Measurements from ENCODE around the gene KCTD17.

The KCTD17 gene

DNA sequence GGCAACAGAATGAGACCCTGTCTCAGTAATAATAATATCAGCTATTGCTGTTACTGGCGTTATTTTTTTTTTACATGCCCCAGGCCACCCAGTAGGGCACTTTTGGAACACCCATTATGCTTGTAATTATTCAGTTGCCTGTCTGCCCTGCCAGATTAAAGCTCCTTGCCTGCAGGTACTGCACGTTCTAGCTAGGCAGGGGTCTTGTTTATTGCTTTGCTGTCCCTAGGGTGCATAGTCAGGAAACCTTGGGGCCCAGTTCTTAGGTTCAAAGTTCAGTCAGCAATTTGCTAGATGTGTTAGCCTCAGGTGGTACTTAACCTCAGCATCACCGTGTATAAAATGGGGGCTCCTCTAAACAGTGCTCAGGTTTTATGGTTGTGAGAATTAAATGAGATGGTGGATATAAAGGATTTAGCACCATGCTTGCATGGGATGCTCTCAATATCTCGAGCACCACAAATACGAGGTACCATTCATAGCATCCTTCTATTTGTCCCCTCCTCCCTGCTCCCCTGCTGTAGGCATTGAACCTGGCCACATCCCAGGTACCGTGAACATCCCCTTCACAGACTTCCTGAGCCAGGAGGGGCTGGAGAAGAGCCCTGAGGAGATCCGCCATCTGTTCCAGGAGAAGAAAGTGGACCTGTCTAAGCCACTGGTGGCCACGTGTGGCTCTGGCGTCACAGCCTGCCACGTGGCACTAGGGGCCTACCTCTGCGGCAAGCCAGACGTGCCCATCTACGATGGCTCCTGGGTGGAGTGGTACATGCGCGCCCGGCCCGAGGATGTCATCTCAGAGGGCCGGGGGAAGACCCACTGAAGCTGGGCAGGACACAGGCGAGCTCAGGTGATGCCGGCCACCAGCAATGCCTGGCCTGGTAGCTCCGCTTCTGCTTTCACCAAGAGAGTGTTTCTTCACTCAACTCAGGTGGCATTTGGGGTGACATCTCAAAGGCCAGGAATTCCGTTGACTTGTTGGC lies 22.6 kb upstream of the KCTD17 start:
- no peaks in the 10 kb centered on the region; the same call in 1 of the 2 replicates for H4K20me1 ChIP-seq (ENCODE audit: insufficient read depth, low read length)
- no peaks in the 10 kb centered on the region for H3K9me3 ChIP-seq (ENCODE audit: insufficient read depth, low read length, severe bottlenecking)
- H3K36me3 ChIP-seq (ENCODE audit: insufficient read depth, low read length) = no peaks in the 10 kb centered on the region
- no peaks in the 10 kb centered on the region for H3K4me1 ChIP-seq (ENCODE audit: insufficient read depth, low read length)
- no peak overlapping the region for H3K27ac ChIP-seq (ENCODE audit: low read length)
- peaks cover 9% of the 10 kb centered on the region for H3K27me3 ChIP-seq (ENCODE audit: insufficient read depth, low read length, poor library complexity)
- no peak for TF ChIP-seq EZH2 (IDR thresholded peaks at IDR 0.05; ENCODE audit: borderline replicate concordance, low read depth, low read length, severe bottlenecking)
- TF ChIP-seq, protein P1, sequence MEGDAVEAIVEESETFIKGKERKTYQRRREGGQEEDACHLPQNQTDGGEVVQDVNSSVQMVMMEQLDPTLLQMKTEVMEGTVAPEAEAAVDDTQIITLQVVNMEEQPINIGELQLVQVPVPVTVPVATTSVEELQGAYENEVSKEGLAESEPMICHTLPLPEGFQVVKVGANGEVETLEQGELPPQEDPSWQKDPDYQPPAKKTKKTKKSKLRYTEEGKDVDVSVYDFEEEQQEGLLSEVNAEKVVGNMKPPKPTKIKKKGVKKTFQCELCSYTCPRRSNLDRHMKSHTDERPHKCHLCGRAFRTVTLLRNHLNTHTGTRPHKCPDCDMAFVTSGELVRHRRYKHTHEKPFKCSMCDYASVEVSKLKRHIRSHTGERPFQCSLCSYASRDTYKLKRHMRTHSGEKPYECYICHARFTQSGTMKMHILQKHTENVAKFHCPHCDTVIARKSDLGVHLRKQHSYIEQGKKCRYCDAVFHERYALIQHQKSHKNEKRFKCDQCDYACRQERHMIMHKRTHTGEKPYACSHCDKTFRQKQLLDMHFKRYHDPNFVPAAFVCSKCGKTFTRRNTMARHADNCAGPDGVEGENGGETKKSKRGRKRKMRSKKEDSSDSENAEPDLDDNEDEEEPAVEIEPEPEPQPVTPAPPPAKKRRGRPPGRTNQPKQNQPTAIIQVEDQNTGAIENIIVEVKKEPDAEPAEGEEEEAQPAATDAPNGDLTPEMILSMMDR (IDR thresholded peaks at IDR 0.05; ENCODE audit: borderline replicate concordance, extremely low read depth, low read length, poor library complexity, severe bottlenecking) = no peak
- no peak overlapping the region for H2AFZ ChIP-seq (ENCODE audit: low read depth, low read length)
- H3K4me3 ChIP-seq (ENCODE audit: low read depth in 1 of 2, low read length in 2 of 2) = no peak overlapping the region
- DNase-seq = no peak
- H3K79me2 ChIP-seq (ENCODE audit: insufficient read depth, low read length) = no peaks in the 10 kb centered on the region
- H3K4me2 ChIP-seq (ENCODE audit: insufficient read depth, low read length) = no peak overlapping the region
- H3K9ac ChIP-seq (ENCODE audit: low read depth, low read length) = no peak overlapping the region
- no peak for ATAC-seq (ENCODE audit: insufficient read depth, low read depth)

DNA sequence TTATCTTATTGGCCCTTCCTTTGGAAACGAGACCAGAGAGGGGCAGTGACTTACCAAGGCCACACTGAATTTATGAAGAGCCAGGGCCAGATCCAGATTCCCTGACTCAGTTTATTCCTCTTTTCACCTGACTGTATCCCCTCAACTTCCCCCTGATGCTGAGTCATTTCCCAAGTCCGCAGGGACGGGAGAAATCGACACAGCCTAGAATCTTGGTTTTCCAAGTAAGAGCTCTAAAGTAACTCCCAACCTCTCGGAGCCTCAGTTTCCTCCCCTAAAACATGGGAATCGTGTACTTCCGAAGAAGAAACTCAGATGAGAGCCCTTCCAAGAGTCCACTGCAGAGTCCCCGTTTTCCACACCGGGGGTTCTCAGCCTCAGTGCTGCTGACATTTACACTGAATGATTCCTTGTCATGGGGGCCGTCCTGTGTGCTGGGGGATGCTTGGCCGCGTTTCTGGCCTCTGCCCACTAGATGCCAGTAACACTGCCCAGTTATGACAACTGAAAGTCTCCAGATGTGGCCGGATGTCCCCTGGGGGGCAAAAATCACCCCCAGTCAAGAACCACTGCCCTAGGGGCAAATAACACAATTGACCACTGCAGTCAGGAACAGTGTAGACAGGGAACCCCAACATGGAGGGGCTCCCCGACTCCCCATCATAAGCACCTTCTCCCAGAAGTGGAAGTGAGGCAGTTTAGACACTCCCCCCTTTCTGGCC lies 20.8 kb upstream of the KCTD17 start:
- no peak overlapping the region for H3K9ac ChIP-seq (ENCODE audit: low read depth, low read length)
- H2AFZ ChIP-seq (ENCODE audit: low read depth, low read length) = no peak overlapping the region
- TF ChIP-seq, protein P1 (IDR thresholded peaks at IDR 0.05; ENCODE audit: borderline replicate concordance, extremely low read depth, low read length, poor library complexity, severe bottlenecking) = no peak
- TF ChIP-seq EZH2 (IDR thresholded peaks at IDR 0.05; ENCODE audit: borderline replicate concordance, low read depth, low read length, severe bottlenecking) = no peak
- peaks cover 11% of the 10 kb centered on the region for H3K27me3 ChIP-seq (ENCODE audit: insufficient read depth, low read length, poor library complexity)
- no peak overlapping the region for H3K27ac ChIP-seq (ENCODE audit: low read length)
- no peaks in the 10 kb centered on the region; the same call in 1 of the 2 replicates for H4K20me1 ChIP-seq (ENCODE audit: insufficient read depth, low read length)
- ATAC-seq (ENCODE audit: insufficient read depth, low read depth) = no peak
- no peaks in the 10 kb centered on the region for H3K36me3 ChIP-seq (ENCODE audit: insufficient read depth, low read length)
- H3K4me3 ChIP-seq (ENCODE audit: low read depth in 1 of 2, low read length in 2 of 2) = no peak overlapping the region
- no peak overlapping the region for H3K4me2 ChIP-seq (ENCODE audit: insufficient read depth, low read length)
- H3K79me2 ChIP-seq (ENCODE audit: insufficient read depth, low read length) = no peaks in the 10 kb centered on the region
- no peaks in the 10 kb centered on the region for H3K9me3 ChIP-seq (ENCODE audit: insufficient read depth, low read length, severe bottlenecking)
- no peak for DNase-seq
- H3K4me1 ChIP-seq (ENCODE audit: insufficient read depth, low read length) = no peaks in the 10 kb centered on the region

DNA sequence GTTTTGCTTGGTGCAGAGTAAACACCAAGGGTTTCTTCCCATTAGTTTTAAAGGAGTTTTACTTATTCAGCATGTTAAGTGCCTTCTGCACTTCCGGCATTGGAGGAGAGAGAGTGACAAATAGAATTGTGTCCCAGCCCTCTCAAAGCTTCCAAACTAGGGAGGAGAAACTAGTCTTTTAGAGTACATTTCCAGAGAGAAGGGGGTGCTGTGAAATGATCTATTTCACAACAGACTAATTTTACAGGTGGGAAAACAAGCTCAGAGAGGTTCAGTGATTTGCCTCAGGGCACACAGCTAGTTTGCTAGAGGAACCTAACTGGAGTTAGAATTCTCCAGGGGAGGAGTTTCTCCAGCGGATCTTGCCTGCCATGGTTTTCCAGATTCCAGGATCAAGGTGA lies 19.4 kb upstream of the KCTD17 start:
- Histone ChIP-seq H3K27ac (ENCODE audit: low read length) (no peak overlapping the region), H3K4me1 (ENCODE audit: insufficient read depth, low read length) (no peaks in the 10 kb centered on the region), H3K9ac (ENCODE audit: low read depth, low read length) (no peak overlapping the region), H3K79me2 (ENCODE audit: insufficient read depth, low read length) (no peaks in the 10 kb centered on the region), H4K20me1 (ENCODE audit: insufficient read depth, low read length) (no peaks in the 10 kb centered on the region), H3K4me2 (ENCODE audit: insufficient read depth, low read length) (no peak overlapping the region), H3K9me3 (ENCODE audit: insufficient read depth, low read length, severe bottlenecking) (no peaks in the 10 kb centered on the region), H3K27me3 (ENCODE audit: insufficient read depth, low read length, poor library complexity) (peaks cover 5% of the 10 kb centered on the region), H3K36me3 (ENCODE audit: insufficient read depth, low read length) (no peaks in the 10 kb centered on the region), H2AFZ (ENCODE audit: low read depth, low read length) (no peak overlapping the region), H3K4me3 (ENCODE audit: low read depth in 1 of 2, low read length in 2 of 2) (no peak overlapping the region)
- ATAC-seq (ENCODE audit: insufficient read depth, low read depth) (no peak), DNase-seq (no peak)
- TF ChIP-seq, protein P1 (IDR thresholded peaks at IDR 0.05; ENCODE audit: borderline replicate concordance, extremely low read depth, low read length, poor library complexity, severe bottlenecking) = no peak
- no peak for TF ChIP-seq EZH2 (IDR thresholded peaks at IDR 0.05; ENCODE audit: borderline replicate concordance, low read depth, low read length, severe bottlenecking)
